Naive B cell (primary cell): ENCODE results near the gene ABCA9. TPM values are rescaled to one million over a fixed set of nuclear protein-coding genes. Genes with fewer than 3 reads are reported as not detected.

Experiments
- polyA plus RNA-seq, 6 donors: library from polyadenylated mRNA; unstranded; fragments of 300-500 nt; fragmentation: Illumina TruSeq; gene quantifications; one replicate each; pipeline ENCODE4 v1.2.3, GENCODE V29; 2021; ENCODE audit warnings: low read depth in 6 of 6

ABCA9 gene
- polyA plus RNA-seq, 6 donors from 2014 or later: not detected

Other genes with a start within 250 kb of the ABCA9 start
- not detected for gene ABCA8, start 105.5 kb downstream of the ABCA9 start, polyA plus RNA-seq
- under 1 TPM in 3 of 6 donors, not detected in 3; 0.09 to 0.16 (median 0.13) TPM for gene ABCA6, start 81.0 kb upstream of the ABCA9 start, polyA plus RNA-seq
- gene ABCA10, start 167.9 kb upstream of the ABCA9 start, polyA plus RNA-seq: under 1 TPM in 2 of 6 donors, not detected in 4; 0.14 to 0.18 TPM